CD4-positive, alpha-beta T cell treated with Interferon alpha-2 for 1 hour (primary cell): ENCODE measurements around the gene ZNF763.
A peak's percentile ranks its signal among the peaks of the same experiment; 100 is the strongest.
"Not testable (repeated sequence)": the region's sequence is repeated elsewhere in the genome, so short reads cannot be mapped to it uniquely, and the experiment has no call there.

ENCODE experiments used
- DNase-seq, 2 donors: peaks; one replicate each; pipeline ENCODE4 v3.0.0-alpha.2; 2020 to 2022

Gene ZNF763

DNA sequence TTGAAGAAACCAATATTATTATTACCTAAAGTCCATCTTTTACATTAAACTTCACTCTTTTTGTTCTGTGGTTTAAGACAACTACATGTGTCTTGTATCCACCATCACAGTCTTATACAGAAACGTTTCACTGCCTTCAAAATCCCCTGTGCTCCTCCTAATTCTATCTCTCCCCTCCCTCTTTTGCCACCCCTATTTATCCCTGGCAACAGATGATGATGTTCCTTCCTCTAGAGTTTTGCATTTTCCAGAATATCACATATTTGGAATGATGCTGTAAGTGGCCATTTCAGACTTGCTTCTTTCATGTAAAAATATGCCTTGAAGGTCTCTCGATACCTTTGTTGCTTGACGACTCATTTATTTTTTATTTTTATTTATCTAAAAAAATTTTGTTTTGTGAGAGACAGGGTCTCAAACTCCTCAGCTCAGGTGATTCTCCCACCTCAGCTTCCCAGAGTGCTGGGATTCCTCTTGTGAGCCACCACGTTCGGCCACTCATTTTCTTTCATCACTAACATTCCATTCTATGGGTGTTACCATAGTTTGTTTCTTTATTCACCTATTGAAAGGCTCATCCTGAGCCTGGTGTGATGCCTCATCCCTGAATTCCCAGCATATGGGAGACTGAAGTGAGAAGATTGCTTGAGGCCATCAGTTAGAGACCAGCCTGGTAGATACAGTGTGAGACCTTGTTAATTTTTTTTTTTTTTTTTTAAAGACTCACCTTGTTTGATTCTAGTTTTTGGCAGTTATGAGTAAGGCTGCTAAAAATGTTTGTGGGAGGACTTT, 8.4 kb downstream of the ZNF763 start:
- no peak for DNase-seq

- no peak for DNase-seq
These were observed 13.8 kb downstream of the ZNF763 start for GRCh38 chr19:11978492-11979100.

DNA sequence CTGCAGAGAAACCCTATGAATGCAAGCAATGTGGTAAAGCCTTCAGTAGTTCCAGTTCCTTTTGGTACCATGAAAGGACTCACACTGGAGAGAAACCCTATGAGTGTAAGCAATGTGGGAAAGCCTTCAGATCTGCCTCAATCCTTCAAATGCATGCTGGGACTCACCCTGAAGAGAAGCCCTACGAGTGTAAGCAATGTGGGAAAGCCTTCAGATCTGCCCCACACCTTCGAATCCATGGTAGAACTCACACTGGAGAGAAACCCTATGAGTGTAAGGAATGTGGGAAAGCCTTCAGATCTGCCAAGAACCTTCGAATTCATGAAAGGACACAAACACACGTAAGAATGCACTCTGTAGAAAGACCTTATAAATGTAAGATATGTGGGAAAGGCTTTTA, 14.7 kb downstream of the ZNF763 start:
- no peak for DNase-seq

DNA sequence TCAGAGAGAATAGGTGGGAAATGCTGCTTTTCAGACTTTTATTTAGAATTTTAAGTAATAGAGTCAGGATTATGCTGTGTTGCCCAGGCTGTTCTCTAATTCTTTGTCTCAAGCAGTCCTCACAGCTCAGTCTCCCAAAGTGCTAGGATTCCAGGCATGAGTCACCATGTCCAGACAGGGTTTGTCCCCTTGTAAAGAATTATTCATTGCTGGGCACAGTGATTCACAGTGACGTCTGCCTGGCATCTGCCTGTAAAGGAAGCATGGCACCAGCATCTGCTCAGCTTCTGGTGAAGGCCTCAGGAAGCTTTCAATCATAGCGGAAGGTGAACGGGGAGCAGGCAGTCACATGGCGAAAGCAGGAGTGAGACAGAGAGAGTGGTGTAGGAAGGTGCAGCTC, 17.7 kb downstream of the ZNF763 start:
- no peak for DNase-seq

GRCh38 chr19:11984986-11985385, 20.1 kb downstream of the ZNF763 start:
- DNase-seq = peak in 1 of 2 donors; percentile 24

GRCh38 chr19:11986754-11987153, 21.9 kb downstream of the ZNF763 start:
- DNase-seq = no peak

DNA sequence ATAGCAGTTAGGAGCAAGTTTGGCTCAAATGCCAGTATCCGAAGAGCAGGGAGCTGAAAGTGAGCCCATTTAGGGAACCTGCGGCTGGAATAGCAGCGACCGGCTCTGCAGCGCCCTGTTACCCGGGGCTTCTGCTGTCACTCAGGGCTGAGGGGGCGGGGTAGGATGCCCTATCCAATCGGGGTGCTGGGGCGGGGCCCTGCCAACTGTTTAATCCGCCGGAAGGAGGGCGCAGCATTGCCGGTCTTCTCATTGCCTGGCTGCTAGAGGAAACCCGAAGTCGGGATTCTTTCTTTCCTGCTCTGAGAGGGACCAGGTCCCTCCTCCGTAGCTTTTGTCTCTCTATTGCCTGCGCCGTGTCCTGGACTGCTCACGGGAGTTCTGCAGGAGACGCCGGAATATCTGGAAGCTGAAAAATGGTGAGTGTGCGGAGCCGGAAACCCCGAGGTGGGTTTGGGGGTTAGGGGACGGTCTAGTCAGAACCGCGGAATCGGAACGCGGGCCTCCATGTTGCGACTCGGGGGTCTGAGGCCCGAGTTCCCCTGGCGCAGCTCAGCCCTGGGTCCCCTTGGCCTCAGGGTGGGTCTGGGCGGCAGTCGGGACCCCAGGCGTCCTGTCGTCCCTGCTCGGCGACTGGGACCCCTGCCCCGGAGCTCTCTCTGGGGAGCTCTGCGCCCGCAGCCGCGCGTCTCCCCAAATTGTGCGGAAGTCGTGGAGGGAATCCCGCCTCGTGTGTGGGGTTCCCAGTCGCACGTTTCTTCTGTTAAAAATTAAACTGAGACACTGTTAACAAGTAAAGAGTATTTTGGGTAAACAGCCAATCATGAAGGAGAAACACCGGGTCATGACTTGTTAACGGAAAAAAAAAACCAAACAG, 22.8 kb downstream of the ZNF763 start:
- peak; percentile 90 to 91 for DNase-seq

- DNase-seq = no peak
These were observed 24.2 kb downstream of the ZNF763 start for GRCh38 chr19:11989112-11989456.

DNA sequence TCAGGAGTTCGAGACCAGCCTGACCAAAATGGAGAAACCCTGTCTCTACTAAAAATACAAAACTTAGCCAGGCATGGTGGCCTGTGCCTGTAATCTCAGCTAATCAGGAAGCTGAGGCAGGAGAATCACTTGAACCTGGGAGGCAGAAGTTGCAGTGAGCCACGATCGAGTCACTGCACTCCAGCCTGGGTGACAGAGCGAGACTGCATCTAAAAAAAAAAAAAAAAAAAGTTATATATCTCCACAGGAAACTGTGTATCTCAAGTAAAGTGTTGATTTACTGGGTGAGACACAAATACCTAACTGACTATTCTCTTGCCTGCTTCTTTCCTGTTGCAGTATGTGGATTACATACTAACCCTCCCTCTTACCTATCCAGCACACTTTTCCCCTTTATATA, 27.1 kb downstream of the ZNF763 start:
- DNase-seq = not testable (repeated sequence)

DNA sequence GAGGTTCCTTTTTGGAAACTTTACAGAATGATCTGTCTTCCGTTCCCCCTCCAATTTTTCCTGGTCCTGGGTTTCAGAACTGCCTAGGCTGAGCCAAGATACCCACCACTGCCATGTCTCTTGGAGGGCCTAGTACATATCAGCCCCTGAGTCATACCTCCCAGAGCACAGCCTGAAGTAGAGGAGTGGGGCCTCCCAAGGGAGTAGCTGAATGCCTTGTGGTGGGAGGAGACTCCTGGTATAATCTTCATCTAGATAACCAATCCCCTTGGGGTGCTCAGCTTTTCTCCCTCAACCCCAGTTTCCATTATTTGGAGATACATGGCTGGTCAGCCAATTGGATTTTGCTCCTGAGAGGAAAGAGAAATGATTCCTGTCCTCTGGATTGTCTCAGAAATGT, 30.3 kb downstream of the ZNF763 start:
- DNase-seq = no peak

- no peak for DNase-seq
These were observed 35.5 kb downstream of the ZNF763 start for GRCh38 chr19:12000152-12000981.

DNA sequence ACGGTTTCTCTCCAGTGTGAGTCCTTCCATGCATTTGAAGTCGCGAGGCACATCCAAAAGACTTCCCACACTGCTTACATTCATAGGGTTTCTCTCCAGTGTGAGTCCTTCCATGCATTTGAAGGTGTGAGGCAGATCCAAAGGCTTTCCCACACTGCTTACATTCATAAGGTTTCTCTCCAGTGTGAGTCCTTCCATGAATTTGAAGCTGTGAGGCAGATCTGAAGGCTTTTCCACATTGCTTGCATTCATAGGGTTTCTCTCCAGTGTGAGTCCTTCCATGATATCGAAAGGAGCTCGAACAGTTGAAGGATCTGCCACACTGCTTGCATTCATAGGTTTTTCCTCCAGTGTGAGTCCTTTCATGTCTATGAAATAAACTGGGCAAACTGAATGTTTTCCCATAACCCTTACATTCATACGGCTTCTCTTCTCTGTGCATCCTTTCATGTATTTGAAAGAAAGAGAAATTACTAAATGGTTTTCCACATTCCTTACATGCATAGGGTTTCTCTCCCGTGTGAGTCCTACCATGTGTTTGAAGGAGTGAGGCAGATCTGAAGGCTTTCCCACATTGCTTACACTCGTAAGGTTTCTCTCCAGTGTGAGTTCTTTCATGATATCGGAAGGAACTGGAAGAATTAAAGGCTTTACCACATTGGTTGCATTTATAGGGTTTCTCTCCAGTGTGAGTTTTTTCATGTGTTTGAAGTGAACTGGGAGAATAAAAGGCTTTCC, 50.3 kb downstream of the ZNF763 start:
- no peak for DNase-seq

GRCh38 chr19:12015753-12016116, 50.9 kb downstream of the ZNF763 start:
- no peak for DNase-seq
